RCC 7860 (cell line): ENCODE measurements around the gene TSFM.
A peak's percentile ranks its signal among the peaks of the same experiment; 100 is the strongest.

Source experiments
- DNase-seq: peaks from one replicate; pipeline ENCODE4 v3.0.0-alpha.2; 2015; ENCODE audit warnings: low spot score
- FAIRE-seq: peaks from 2 replicates; lab custom pipeline; 2012; peaks lifted over from hg19 to GRCh38; lab: Jason Lieb, UNC

Gene TSFM

GRCh38 chr12:57782608-57783465 lies at the start of gene TSFM:
TSS of gene TSFM (plus strand) at chr12:57782787. CDS start at chr12:57782802, 15 bp downstream.
- DNase-seq (peak; percentile 80), FAIRE-seq (peak; percentile 20)

GRCh38 chr12:57733928-57734327 lies 48.7 kb upstream of the TSFM start:
- DNase-seq (no peak), FAIRE-seq (no peak)

GRCh38 chr12:57734591-57734990 lies 48.0 kb upstream of the TSFM start:
- FAIRE-seq = no peak
- no peak for DNase-seq

- no peak for DNase-seq
- FAIRE-seq = no peak
Measured at GRCh38 chr12:57735198-57735855, 47.3 kb upstream of the TSFM start.

GRCh38 chr12:57735952-57736740 lies 46.4 kb upstream of the TSFM start:
- DNase-seq = no peak
- no peak for FAIRE-seq

- DNase-seq = no peak
- FAIRE-seq = no peak
Measured at GRCh38 chr12:57736741-57737466, 45.7 kb upstream of the TSFM start.

GRCh38 chr12:57737467-57738460 lies 44.8 kb upstream of the TSFM start:
- DNase-seq (no peak), FAIRE-seq (no peak)

- DNase-seq (no peak), FAIRE-seq (no peak)
Measured at GRCh38 chr12:57738661-57739237, 43.8 kb upstream of the TSFM start, which contains the start of gene AGAP2. TSS of gene AGAP2 (minus strand) at chr12:57738742. CDS start at chr12:57738246, 496 bp downstream.

- FAIRE-seq = no peak
- no peak for DNase-seq
Measured at GRCh38 chr12:57739387-57739786, 43.2 kb upstream of the TSFM start.

GRCh38 chr12:57739914-57740538 lies 42.6 kb upstream of the TSFM start:
- no peak for DNase-seq
- no peak for FAIRE-seq

- FAIRE-seq = no peak
- DNase-seq = no peak
Measured at GRCh38 chr12:57740656-57741412, 41.8 kb upstream of the TSFM start.

GRCh38 chr12:57741413-57741789 lies 41.2 kb upstream of the TSFM start:
- FAIRE-seq (no peak), DNase-seq (no peak)

- no peak for DNase-seq
- no peak for FAIRE-seq
Measured at GRCh38 chr12:57741844-57742738, 40.5 kb upstream of the TSFM start.

- DNase-seq (no peak), FAIRE-seq (no peak)
Measured at GRCh38 chr12:57743769-57744168, 38.8 kb upstream of the TSFM start.

- FAIRE-seq (no peak), DNase-seq (no peak)
Measured at GRCh38 chr12:57744194-57744776, 38.3 kb upstream of the TSFM start.

GRCh38 chr12:57744777-57745484 lies 37.7 kb upstream of the TSFM start, which contains the start of gene TSPAN31:
TSS of gene TSPAN31 (plus strand) at chr12:57745039. CDS start at chr12:57745155, 116 bp downstream.
- FAIRE-seq (peak; percentile 84), DNase-seq (peak; percentile 88)
